HEK293T (cell line): Measurements from ENCODE around the gene KCNJ3.

Experiments used
- CTCF ChIA-PET: fragments of 350-600 bp; formaldehyde crosslinking; extraction: SDS; loops from one replicate; lab custom pipeline; 2021; ENCODE audit warnings: antibody characterized with exemption, inconsistent platforms; lab: Yijun Ruan, JAX
- POLR2A ChIA-PET: fragments of 350-600 bp; formaldehyde crosslinking; extraction: SDS; loops from one replicate; lab custom pipeline; 2020; ENCODE audit warnings: antibody characterized with exemption, inconsistent platforms; lab: Yijun Ruan, JAX
- DNase-seq: peaks from one replicate; pipeline ENCODE4 v3.0.0; 2012; ENCODE audit warnings: mixed read lengths; ENCODE audit errors: extremely low spot score
- ARNT ChIP-seq: fragments of 450-650 bp; IDR thresholded peaks from 2 replicates; pipeline ENCODE4 v1.6.1; 2017; ENCODE audit warnings: mild to moderate bottlenecking
- BHLHE40 ChIP-seq: fragments of 450-650 bp; IDR thresholded peaks from 2 replicates; pipeline ENCODE4 v1.6.1; 2016; ENCODE audit warnings: mild to moderate bottlenecking, moderate library complexity, borderline replicate concordance
- CTBP1 ChIP-seq: fragments of 450-650 bp; IDR thresholded peaks from 2 replicates; pipeline ENCODE4 v1.6.1; 2016; ENCODE audit warnings: borderline replicate concordance
- ELF4 ChIP-seq: fragments of 450-650 bp; IDR thresholded peaks from 2 replicates; pipeline ENCODE4 v1.6.1; 2017; ENCODE audit warnings: antibody characterized with exemption
- FOXA1 ChIP-seq: fragments of 450-650 bp; IDR thresholded peaks from 2 replicates; pipeline ENCODE4 v1.6.1; 2016; ENCODE audit warnings: mild to moderate bottlenecking
- FOXK2 ChIP-seq: fragments of 450-650 bp; IDR thresholded peaks from 2 replicates; pipeline ENCODE4 v1.6.1; 2016; ENCODE audit warnings: mild to moderate bottlenecking
- FOXM1 ChIP-seq: fragments of 450-650 bp; IDR thresholded peaks from 2 replicates; pipeline ENCODE4 v1.6.1; 2017; ENCODE audit warnings: mild to moderate bottlenecking, borderline replicate concordance
- HDGF ChIP-seq: fragments of 450-650 bp; IDR thresholded peaks from 2 replicates; pipeline ENCODE4 v1.6.1; 2017; ENCODE audit warnings: antibody characterized with exemption, borderline replicate concordance
- L3MBTL2 ChIP-seq: fragments of 450-650 bp; conservative IDR thresholded peaks from 2 replicates; pipeline ENCODE4 v1.6.1; 2016; ENCODE audit warnings: mild to moderate bottlenecking
- LEF1 ChIP-seq: fragments of 450-650 bp; IDR thresholded peaks from 2 replicates; pipeline ENCODE4 v1.6.1; 2017; ENCODE audit warnings: mild to moderate bottlenecking, borderline replicate concordance
- NFRKB ChIP-seq: fragments of 450-650 bp; IDR thresholded peaks from 2 replicates; pipeline ENCODE4 v1.6.1; 2016; ENCODE audit warnings: mild to moderate bottlenecking, moderate library complexity
- PKNOX1 ChIP-seq: fragments of 450-650 bp; IDR thresholded peaks from 2 replicates; pipeline ENCODE4 v1.6.1; 2016
- SP1 ChIP-seq: fragments of 450-650 bp; IDR thresholded peaks from 2 replicates; pipeline ENCODE4 v1.6.1; 2017
- SUZ12 ChIP-seq: fragments of 450-650 bp; IDR thresholded peaks from 2 replicates; pipeline ENCODE4 v1.6.1; 2016; ENCODE audit warnings: mild to moderate bottlenecking
- TARDBP ChIP-seq: fragments of 450-650 bp; IDR thresholded peaks from 2 replicates; pipeline ENCODE4 v1.6.1; 2016
- ZNF384 ChIP-seq: fragments of 450-650 bp; IDR thresholded peaks from 2 replicates; pipeline ENCODE4 v1.6.1; 2016

Gene KCNJ3

DNA sequence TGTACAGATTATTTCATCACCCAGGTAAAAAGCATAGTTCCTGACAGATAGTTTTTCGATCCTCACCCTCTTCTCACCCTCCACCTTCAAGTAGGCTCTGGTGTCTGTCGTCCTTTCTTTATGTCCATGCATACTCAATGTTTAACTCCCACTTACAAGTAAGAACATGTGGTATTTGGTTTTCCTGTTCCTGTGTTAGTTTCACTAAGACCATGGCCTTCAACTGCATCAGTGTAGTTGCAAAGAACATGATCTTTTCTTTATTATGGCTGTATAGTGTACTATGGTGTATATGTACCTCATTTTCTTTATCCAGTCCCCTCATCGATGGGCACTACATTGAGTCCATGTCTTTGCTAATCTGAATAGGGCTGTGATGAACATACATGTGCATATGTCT, 184.2 kb downstream of the KCNJ3 start:
- CTCF ChIA-PET, result no interaction called here
- POLR2A ChIA-PET, result no interaction called here
- TF ChIP-seq ELF4, result no peak
- TF ChIP-seq CTBP1, result no peak
- TF ChIP-seq PKNOX1, result no peak
- TF ChIP-seq ARNT, result no peak
- TF ChIP-seq L3MBTL2, result no peak
- no peak for TF ChIP-seq BHLHE40
- TF ChIP-seq LEF1, result no peak
- no peak for TF ChIP-seq HDGF
- TF ChIP-seq NFRKB, result no peak
- no peak for TF ChIP-seq SP1
- no peak for TF ChIP-seq SUZ12
- TF ChIP-seq FOXK2, result no peak
- TF ChIP-seq ZNF384, result no peak
- TF ChIP-seq TARDBP, result no peak
- TF ChIP-seq FOXA1, result no peak
- no peak for TF ChIP-seq FOXM1
- no peak for DNase-seq

DNA sequence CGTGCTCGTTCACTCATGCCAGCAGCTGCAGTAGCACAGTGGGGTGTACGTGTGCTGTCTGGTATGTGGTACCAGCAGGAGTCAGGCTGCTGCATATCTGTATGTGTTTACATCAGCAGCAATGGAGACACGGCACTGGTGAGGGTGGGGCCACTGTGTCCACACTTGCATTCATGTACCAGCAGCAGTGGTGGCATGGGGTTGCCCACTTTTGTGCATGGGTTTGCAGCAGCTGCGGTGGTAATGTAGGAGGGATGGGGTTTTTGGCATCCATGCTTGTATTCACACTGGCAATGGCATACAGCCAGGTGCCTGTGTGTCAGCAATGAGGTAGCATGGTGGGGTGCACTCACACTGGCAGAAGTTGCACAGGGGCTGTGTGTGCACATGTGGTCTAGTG, 187.8 kb downstream of the KCNJ3 start:
- CTCF ChIA-PET, result no interaction called here
- TF ChIP-seq ARNT (no peak), NFRKB (no peak), CTBP1 (no peak), LEF1 (no peak), SUZ12 (no peak), FOXM1 (no peak), L3MBTL2 (no peak)
- no peak for DNase-seq
- POLR2A ChIA-PET, result no interaction called here

GRCh38 chr2:154898269-154898668, 199.8 kb downstream of the KCNJ3 start:
- CTCF ChIA-PET, result no interaction called here
- POLR2A ChIA-PET, result no interaction called here
- no peak for TF ChIP-seq ARNT
- no peak for TF ChIP-seq L3MBTL2
- TF ChIP-seq SUZ12, result no peak
- no peak for TF ChIP-seq FOXK2
- no peak for TF ChIP-seq BHLHE40
- TF ChIP-seq HDGF, result no peak
- TF ChIP-seq ELF4, result no peak
- TF ChIP-seq CTBP1, result no peak
- TF ChIP-seq FOXA1, result no peak
- TF ChIP-seq ZNF384, result no peak
- no peak for TF ChIP-seq TARDBP
- no peak for TF ChIP-seq NFRKB
- no peak for TF ChIP-seq PKNOX1
- TF ChIP-seq SP1, result no peak
- TF ChIP-seq FOXM1, result no peak
- DNase-seq, result no peak

DNA sequence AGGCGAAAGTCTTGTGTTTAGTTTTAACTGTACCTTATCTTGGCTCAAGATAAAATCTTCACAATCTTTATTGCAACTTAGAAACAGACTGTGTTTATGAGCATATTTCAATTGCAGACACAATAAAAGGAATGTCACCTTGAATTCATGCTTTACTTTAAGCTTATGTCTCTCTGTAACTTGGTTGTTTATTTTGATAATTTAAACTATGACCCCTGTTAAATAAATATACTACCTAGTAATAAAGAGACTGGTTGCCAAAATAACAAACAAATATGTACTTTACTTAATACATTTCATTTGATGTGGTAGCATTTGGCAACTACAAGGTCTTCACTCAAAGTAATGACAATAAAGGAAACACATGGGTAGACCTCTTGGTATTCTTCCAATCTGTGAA, 202.6 kb downstream of the KCNJ3 start:
- CTCF ChIA-PET, result no interaction called here
- no peak for DNase-seq
- TF ChIP-seq PKNOX1, result peak; percentile 71
- TF ChIP-seq SUZ12, result no peak
- POLR2A ChIA-PET, result no interaction called here
